Breast epithelium (tissue), 4 donors: ENCODE results near the gene ARID3A. TPM values are rescaled to one million over a fixed set of nuclear protein-coding genes. Genes with fewer than 3 reads are reported as not detected.

Experiments used
- DNase-seq, 2 donors: peaks; one replicate each; pipeline ENCODE4 v3.0.0-alpha.2; 2019; ENCODE audit warnings: low spot score in 2 of 2
- H3K27ac ChIP-seq, 2 donors: fragments of 200-600 bp; sonication (generic) in 1 of 2; one replicate each; pipeline ENCODE4 v1.5.1; 2016 to 2019; ENCODE audit warnings: mild to moderate bottlenecking in 1 of 2
- H3K27me3 ChIP-seq, 2 donors: fragments of 200-600 bp; sonication (generic) in 1 of 2; one replicate each; pipeline versions ENCODE4 v1.5.1 to v1.6.0; 2017 to 2019; ENCODE audit warnings: control low read depth in 1 of 2, mild to moderate bottlenecking in 1 of 2
- H3K36me3 ChIP-seq: fragments of 200-600 bp; one replicate; pipeline ENCODE4 v1.5.1; 2019
- H3K4me1 ChIP-seq, 2 donors: fragments of 200-600 bp; sonication (generic); one replicate each; pipeline ENCODE4 v1.5.1; 2016 to 2019; ENCODE audit warnings: control low read depth in 1 of 2
- H3K4me3 ChIP-seq, 3 donors: fragments of 200-600 bp; sonication (generic); 1 replicate in 2 of 3; 2 replicates in 1 of 3; pipeline ENCODE4 v1.5.1; 2016 to 2019; ENCODE audit warnings: mild to moderate bottlenecking in 3 of 3, moderate library complexity in 2 of 3
- H3K9me3 ChIP-seq, 2 donors: fragments of 200-600 bp; sonication (generic) in 1 of 2; one replicate each; pipeline ENCODE4 v1.5.1; 2016 to 2019; ENCODE audit warnings: control low read depth in 1 of 2
- POLR2A ChIP-seq: fragments of 450-650 bp; IDR thresholded peaks from one replicate; pipeline ENCODE4 v1.6.1; 2016; ENCODE audit warnings: antibody characterized with exemption, mild to moderate bottlenecking, moderate library complexity
- POLR2AphosphoS5 ChIP-seq, 3 donors: sonication (generic); formaldehyde crosslinking; IDR thresholded peaks; one replicate each; pipeline ENCODE4 v1.6.1; 2017; ENCODE audit warnings: antibody characterized with exemption in 3 of 3
- intact Hi-C: fragments of 100-400 bp; cut with DNase I; formaldehyde crosslinking; loops from one replicate; pipeline ENCODE4 v1.15.1; 2023; ENCODE audit warnings: low total_unique reads
- total RNA-seq, 3 donors: library from RNA; depleted of rRNA; stranded (reverse); fragments of >200 nt; gene quantifications; one replicate each; pipeline ENCODE4 v1.1.0, GENCODE V29; 2016
- TF ChIP-seq, protein P1 (sequence below), 3 donors: fragments of 450-650 bp; IDR thresholded peaks; one replicate each; pipeline ENCODE4 v1.5.1; 2016 to 2017; ENCODE audit warnings: antibody characterized with exemption in 3 of 3, mild to moderate bottlenecking in 3 of 3, moderate library complexity in 3 of 3

The ARID3A gene
- total RNA-seq, 3 donors from 2014 or later: 3.5 to 11.1 (median 4.8) TPM

DNA sequence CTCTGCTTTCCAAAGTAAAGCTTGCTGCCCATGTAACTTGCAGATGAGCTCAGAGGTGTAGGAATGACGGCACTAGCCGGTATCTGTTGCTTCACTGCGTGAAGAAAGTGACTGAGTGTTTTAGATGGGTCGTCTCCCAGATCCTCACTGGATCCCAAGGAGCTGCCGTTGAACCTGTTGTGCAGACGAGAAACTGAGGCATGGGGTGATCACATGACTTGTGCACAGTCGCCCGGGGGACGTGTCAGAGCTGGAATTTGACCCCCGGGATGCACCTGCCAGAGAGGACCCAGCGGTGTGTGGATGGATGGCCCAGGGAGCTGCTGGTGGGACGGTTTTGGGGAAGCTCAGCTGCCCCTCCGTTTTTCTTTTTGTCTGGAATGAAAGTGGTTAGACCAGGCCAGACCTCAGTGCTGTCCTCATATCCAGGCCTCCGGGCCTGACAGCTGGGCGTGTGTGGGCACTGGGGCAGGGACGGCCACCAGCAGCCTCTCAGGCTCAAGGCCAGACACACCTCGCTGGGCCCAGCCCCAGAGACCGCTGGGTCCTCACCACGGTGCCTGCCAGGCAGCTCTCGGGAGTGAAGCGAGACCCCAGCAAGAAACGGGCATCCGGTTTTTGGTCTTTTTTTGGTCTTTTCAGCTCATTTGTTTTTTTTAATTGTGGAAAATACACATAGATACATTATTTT, 12.5 kb downstream of the ARID3A start:
- H3K36me3 ChIP-seq: no peaks in the 10 kb centered on the region
- H3K27ac ChIP-seq: no peak overlapping the region
- intact Hi-C loops: no loop called here
- DNase-seq: no peak
- no peak overlapping the region for H3K4me3 ChIP-seq
- no peaks in the 10 kb centered on the region for H3K27me3 ChIP-seq
- TF ChIP-seq POLR2A: no peak
- H3K4me1 ChIP-seq: peaks cover 1 to 8% of the 10 kb centered on the region in 2 donors
- no peaks in the 10 kb centered on the region for H3K9me3 ChIP-seq

DNA sequence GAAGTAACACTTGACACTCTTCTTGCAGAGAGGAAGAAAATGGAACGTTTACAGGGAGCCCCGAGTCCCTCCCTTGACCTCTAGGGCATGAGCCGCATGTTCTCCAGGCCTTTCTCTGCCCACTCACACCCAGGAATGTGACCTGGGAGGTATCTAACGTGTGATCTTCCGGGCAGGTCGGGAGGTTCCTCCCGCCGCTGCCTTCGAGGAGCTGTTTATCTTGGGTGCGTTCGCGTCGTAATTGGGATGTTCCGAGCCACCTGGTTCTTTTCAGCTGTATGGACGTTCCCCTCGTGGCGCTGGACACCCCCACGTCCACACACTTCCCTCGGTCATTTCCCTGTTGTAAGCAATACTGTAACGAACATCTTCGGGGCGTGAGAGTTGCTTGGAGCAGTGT, 13.6 kb downstream of the ARID3A start:
- TF ChIP-seq POLR2A (no peak), POLR2AphosphoS5 (IDR thresholded peaks at IDR 0.05) (no peak)
- TF ChIP-seq, protein P1, sequence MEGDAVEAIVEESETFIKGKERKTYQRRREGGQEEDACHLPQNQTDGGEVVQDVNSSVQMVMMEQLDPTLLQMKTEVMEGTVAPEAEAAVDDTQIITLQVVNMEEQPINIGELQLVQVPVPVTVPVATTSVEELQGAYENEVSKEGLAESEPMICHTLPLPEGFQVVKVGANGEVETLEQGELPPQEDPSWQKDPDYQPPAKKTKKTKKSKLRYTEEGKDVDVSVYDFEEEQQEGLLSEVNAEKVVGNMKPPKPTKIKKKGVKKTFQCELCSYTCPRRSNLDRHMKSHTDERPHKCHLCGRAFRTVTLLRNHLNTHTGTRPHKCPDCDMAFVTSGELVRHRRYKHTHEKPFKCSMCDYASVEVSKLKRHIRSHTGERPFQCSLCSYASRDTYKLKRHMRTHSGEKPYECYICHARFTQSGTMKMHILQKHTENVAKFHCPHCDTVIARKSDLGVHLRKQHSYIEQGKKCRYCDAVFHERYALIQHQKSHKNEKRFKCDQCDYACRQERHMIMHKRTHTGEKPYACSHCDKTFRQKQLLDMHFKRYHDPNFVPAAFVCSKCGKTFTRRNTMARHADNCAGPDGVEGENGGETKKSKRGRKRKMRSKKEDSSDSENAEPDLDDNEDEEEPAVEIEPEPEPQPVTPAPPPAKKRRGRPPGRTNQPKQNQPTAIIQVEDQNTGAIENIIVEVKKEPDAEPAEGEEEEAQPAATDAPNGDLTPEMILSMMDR (IDR thresholded peaks at IDR 0.05): no peak
- no peaks in the 10 kb centered on the region for H3K27me3 ChIP-seq
- peaks cover 0 to 6% of the 10 kb centered on the region in 2 donors for H3K4me1 ChIP-seq
- no peaks in the 10 kb centered on the region for H3K9me3 ChIP-seq
- no peak overlapping the region for H3K4me3 ChIP-seq
- H3K36me3 ChIP-seq: no peaks in the 10 kb centered on the region
- no peak for DNase-seq
- intact Hi-C loops: no loop called here
- H3K27ac ChIP-seq: no peak overlapping the region

DNA sequence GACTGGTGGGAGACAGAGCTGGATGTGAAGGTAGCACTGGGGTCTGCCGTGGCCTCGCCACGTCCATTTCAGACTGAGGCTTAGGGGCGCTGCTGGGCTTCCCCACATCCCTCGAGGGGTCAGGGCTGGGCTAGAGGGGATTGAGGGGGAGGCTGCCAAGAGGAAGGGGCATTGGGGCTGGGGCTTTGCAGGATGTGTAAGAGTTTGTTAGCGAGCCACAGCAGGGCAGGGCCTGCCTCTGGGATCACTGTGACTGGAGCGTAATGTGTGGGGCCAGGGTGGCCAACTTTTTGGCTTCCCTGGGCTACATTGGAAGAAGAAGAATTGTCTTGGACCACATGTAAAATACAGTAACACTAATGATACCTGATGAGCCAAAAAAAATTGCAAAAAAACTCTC, 14.1 kb downstream of the ARID3A start:
- Histone ChIP-seq H3K9me3 (no peaks in the 10 kb centered on the region), H3K27me3 (no peaks in the 10 kb centered on the region), H3K36me3 (no peaks in the 10 kb centered on the region), H3K4me1 (peaks cover 0 to 5% of the 10 kb centered on the region in 2 donors), H3K27ac (peak overlapping the region in 1 of 2 donors; percentile 80), H3K4me3 (no peak overlapping the region)
- TF ChIP-seq POLR2AphosphoS5 (IDR thresholded peaks at IDR 0.05) (no peak), POLR2A (no peak)
- TF ChIP-seq, protein P1 (IDR thresholded peaks at IDR 0.05): no peak
- intact Hi-C loops: no loop called here
- DNase-seq: no peak

DNA sequence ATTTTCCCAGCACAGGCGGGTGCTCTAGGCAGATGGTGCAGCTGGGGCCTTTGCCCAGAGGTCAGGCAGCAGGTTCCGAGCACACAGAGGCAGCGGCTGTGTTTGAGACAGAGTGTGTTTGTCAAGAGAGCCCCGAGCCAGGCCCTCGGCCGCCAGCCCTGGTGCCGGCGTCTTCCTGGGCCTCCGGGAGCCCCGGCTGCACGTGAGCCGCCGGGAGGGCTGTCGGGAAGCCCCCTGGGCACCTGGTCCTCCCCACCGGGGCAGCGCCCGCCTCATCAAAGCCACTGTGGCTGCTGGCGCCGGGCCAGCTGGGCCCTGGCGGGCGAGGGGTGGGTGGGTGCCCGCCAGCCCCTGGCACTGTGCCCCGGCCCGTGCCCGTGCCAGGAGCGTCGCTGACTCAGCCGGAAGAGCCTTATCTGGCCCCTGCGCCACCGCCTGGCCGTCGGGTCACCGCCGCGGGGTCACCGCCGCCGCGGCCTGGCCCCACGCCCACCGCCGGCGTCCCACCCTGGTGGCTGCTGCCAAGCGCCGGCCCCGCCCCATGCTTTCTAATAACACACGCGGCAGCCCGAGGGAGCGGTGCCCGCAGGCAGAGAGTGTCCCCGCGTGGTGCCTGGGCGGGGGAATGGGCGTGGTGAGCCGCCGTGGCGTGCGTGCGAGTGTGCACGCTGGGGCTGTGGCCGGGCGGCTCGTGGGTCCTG, 14.9 kb downstream of the ARID3A start:
- peak overlapping the region in 2 of 3 donors; percentile 52 to 64 for H3K4me3 ChIP-seq
- H3K27ac ChIP-seq: peak overlapping the region; percentile 76 to 80
- no peaks in the 10 kb centered on the region for H3K9me3 ChIP-seq
- H3K4me1 ChIP-seq: peaks cover 0 to 5% of the 10 kb centered on the region in 2 donors
- DNase-seq: peak; percentile 42 to 72
- TF ChIP-seq POLR2A: no peak
- peak in 1 of 3 donors; percentile 21 for TF ChIP-seq POLR2AphosphoS5 (IDR thresholded peaks at IDR 0.05)
- H3K36me3 ChIP-seq: no peaks in the 10 kb centered on the region
- H3K27me3 ChIP-seq: no peaks in the 10 kb centered on the region
- intact Hi-C loops: no loop called here

DNA sequence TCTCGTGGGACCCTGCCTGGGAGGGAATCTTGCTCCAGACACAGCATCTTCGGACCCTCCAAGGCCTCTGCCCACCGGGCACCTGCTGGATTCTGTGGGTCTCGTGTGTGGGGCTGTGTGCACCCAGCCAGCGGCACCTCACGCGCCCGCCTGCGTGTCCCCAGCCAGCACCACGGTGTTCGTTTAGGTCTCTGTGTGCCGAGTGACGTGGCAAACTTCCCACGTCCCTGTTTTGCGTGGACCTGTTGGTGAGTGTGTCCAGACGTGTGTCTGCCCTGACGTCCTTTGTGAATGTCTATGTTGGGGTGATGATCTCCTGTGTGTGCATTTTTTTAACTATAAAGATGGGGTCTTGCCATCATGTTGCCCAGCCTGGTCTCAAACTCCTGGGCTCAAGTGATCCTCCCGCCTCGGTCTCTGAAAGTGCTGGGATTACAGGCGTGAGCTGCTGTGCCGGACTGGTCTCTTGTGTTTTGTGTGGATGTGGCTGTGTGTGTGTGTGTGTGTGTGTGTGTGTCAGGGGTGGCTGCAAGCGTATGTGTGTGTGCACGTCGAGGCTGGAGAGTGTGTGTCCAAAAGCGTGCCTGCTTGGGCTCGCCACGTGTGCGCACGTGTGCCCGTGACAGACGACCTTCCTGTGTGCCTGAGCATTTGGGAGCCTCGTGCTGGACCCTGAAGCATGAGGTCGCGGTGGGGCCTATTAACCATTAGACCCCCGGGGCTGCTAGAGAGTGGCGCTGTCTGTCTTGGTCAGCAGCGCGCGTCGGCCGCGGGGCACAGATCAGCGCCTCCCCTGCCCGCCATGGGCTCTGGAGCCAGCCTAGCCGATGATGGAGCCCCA, 15.7 kb downstream of the ARID3A start:
- no peak for DNase-seq
- intact Hi-C loops: no loop called here
- peak overlapping the region; percentile 76 to 80 for H3K27ac ChIP-seq
- H3K4me3 ChIP-seq: peak overlapping the region in 2 of 3 donors; percentile 52 to 64
- no peaks in the 10 kb centered on the region for H3K36me3 ChIP-seq
- no peaks in the 10 kb centered on the region for H3K9me3 ChIP-seq
- no peaks in the 10 kb centered on the region for H3K27me3 ChIP-seq
- TF ChIP-seq POLR2AphosphoS5 (IDR thresholded peaks at IDR 0.05) (peak in 1 of 3 donors; percentile 12), POLR2A (no peak)
- TF ChIP-seq, protein P1 (IDR thresholded peaks at IDR 0.05): no peak
- peaks cover 0 to 5% of the 10 kb centered on the region in 2 donors for H3K4me1 ChIP-seq
